Measurements from ENCODE around the gene MYH14.

DNA sequence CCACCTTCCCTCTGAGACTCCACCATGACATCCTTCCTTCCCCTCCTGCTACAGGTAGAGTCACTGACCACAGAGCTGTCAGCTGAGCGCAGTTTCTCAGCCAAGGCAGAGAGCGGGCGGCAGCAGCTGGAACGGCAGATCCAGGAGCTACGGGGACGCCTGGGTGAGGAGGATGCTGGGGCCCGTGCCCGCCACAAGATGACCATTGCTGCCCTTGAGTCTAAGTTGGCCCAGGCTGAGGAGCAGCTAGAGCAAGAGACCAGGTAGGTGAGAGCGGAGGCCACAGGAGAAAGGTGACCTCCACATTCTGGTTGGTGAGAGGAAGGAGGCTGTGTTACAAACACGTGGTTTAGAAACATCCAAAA is 98.2 kb downstream of the MYH14 start:
- TF ChIP-seq POLR2A (IDR thresholded peaks at IDR 0.05; ENCODE audit: low read length) (no peak), GATA1 (IDR thresholded peaks at IDR 0.05; ENCODE audit: low read depth, low read length) (no peak)
